GM18499 (cell line): ENCODE measurements around the gene JAKMIP1.
A peak's percentile ranks its signal among the peaks of the same experiment; 100 is the strongest.

ENCODE experiments used
- ATAC-seq: cut with Tn5 transposase; IDR thresholded peaks from one replicate; pipeline ENCODE4 v1.9.1; 2021; ENCODE audit warnings: moderate number of reproducible peaks; ENCODE audit not compliant: insufficient read depth, unreplicated experiment

Gene JAKMIP1

DNA sequence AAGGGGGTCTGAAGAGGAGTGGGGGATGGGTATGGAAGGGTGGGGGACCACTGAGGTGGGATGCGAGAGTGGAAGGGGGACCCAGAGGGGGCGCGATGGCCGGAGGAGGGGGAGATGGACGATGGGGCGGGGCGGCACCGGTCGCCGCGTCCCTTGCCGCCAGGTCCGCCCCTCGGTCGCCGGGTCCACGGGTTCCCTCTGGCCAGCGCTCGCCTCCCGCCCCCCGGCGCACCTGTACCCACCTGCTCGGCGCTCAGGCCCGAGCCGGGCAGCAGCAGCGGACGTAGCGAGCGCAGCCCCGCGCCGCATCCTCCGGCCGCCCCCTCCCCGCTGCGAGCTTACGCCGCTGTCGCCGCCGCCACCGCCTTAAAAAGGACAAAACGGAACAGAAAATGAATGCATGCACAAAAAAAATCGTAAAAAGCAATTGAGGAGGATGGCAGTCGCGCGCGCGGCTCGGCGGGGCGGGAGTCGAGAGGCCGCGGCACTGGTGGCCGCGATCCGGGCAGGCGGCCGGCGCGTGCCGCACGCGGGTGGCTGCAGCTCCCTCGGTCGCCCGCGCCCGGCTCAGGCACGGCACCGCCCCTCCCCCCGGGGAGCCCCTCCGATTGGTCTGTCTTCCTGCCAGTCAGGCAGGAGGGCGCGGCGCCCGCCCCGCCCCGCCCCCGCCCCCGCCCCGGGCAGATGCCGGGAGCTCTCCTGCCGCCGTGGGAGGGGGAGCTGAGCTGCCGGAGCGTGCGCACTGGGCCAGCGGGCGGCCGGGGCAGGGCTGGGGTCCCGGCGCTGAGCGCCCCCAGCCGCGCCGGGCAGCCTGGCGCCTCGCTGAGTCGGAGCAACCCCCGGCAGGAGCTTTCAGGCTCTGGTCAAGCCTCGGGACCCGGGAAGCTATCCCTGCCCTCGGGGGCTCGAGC lies at the start of gene JAKMIP1:
Gene JAKMIP1, minus strand, starts transcription at position 539 of the 911 bp plus-strand sequence. CDS start 87,699 bp downstream, outside the sequence.
- peak; percentile 54 for ATAC-seq

DNA sequence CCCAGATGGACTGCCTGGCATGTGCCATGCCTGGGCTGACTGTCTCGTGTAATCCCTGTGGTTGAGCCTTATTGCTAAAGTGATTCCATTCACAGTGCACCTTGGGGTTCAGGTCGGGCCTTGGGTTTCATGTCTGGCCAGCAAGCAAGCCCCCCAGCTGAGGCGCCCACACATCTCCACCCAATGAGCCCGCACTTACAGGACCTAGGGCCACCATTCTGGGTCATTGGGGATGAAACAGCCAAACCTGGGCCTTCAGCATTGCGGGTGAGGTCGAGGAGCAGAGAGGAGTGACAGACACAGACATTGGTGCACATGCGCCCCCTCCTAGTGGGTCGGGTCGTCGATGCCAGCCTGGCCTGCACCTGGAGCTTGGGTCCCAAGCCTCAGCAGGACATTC lies 48.0 kb upstream of the JAKMIP1 start:
- ATAC-seq = no peak

DNA sequence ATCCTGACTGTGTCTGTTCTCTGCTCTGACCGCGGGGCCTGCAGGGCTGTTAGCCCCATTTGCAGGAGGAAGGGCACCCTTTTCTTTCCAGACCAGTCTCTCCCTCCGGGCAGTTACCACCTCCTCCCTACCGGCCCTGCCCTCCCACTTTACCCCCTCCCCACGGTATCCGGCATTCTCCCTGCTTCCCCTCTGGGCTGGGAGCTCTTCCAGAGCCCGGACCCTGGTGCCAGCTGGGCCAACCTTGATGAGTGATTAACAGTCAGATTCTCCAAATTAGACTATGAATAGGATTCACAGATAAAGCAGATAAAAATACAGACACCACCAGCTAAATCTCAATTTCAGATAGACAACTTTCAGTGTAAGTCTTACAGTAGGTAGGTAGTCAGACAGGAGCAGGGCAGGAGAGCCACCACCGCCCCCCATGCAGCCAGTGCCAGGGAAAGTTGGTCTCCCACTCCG lies 45.9 kb upstream of the JAKMIP1 start:
- ATAC-seq = no peak

DNA sequence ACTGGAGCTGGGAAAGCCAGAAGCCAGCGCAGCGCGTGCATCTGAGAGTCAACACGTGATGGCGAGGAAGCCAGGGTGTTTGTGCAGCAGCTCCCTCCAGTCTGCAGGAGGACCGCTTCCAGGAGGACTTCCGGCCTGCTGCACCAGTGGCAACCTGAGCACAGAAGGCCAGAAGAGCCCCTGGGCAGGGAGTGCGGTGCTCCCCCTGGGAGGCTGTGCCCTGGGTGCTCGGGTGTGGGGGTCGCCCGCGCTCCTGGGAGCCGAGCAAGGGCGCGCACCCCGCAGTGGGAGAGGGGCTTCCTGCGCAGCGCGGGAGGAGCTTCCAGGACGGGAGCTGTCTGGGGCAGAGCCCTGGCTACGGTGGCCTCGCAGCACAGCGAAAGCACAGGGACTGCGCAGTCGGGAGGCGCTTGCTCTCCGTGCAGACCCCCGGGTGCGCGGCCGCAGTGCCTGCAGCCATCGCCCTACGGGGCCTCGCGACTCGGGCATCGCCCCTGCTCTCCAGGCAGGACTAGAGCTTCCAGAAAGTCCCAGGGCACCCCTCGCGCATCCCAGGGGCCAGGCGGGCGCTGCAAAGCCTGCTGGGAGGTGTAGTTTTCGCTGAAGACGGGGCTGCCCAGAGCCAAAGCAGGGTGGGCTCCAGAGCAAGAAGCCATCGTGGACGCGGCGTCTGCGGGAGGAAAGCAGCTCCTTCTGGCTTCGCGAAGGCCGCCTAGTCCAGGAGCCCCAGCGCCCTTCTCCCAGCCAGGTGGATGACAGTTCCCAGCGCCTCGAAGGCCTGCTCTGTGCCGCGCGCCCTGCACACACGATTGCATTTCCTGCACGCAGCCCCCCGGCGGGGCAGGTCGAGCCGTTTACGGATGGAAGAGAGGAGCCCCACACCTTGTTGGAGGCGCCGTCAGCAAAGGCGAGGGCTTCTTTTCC lies 45.2 kb upstream of the JAKMIP1 start:
- ATAC-seq = no peak

DNA sequence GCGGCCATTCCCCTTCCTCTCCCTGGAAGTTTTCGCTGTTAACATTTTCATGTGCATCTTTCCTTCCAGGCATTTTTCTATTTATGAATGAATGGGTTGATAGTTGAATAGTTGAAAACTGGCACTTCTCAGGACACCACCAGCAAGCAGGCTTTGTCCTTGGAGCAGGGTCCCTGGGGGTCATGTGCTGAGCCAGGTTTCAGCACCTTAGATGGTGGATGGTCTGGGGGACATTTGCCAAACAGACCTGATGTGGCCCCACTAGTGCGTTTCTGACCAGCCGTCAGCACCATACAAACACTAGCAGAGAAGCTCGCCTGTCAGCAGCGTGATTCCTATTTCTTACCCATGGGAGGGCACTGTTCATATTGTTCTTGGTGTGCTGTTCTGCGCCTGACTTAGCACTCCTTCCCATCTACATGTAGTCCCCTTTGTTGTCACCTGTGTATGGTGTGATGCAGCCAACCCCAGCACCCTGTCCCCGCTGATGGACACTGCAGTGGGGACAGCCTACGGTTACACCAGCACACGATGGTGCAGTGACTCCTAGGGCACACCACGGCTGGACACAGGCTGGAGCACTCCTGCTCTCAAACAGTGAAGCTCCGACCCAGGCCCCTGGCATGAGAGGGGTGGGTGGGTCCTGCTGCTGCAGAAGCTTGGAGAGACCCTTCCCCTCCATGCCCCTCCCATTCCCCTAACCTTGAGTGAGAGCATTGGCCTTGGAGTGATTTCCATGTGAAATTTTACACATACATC lies 42.1 kb upstream of the JAKMIP1 start:
- no peak for ATAC-seq

DNA sequence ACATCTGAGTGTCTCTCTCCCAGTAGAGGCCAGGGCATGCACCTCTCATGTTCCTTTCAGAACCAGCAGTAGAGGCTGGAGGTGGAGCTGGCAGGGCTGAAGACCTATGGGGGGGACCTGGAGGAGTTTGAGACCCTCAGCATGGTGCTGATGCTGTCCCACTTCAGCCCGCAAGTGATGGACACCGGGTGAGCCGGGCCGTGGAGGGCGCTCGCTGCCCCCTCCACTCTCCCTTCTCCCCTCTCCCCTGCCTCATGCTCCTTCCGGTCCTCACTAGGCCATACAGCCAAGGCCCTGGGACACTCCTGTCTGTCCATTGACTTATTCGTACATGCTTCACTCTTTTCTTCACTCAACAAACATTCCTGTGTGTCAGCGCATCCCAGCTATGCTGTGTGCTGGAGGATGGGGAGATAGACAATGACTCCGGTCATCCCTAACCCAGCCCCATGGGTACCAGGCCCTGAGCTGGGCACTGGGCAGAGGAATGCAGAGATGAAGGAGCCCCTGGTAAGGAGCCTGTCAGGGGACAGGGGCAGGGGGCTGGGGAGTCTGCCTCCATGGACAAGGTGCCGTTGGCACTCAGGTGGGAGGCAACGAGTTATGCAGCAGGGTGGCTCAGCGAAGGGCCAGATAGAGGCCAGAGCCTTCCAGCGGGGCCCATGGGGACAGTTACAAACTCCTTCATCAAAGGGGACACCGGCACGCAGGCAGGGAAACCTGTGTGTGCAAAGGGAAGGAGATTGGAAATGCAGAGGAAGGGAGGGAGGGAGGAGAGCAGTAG lies 40.9 kb upstream of the JAKMIP1 start:
- no peak for ATAC-seq

DNA sequence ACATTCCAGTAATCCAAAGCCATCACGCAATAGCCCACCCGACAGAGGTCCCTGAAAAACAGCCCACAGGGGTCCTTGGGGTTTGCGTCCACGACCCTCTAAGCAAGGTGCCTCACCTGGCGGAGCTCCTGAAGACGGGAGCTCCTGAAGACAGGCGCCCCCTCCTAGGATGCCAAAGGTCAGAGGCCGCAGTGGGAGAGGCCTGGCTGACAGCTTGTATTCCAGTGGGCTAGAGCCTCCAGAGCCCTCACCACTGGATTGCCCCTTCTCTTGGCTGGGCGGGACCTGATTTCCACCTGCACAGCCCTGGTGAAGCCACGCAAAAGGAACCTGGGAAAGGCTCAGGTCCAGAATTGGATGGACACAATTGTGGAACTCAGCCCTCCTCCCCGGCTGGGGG lies 39.6 kb upstream of the JAKMIP1 start:
- ATAC-seq = no peak

DNA sequence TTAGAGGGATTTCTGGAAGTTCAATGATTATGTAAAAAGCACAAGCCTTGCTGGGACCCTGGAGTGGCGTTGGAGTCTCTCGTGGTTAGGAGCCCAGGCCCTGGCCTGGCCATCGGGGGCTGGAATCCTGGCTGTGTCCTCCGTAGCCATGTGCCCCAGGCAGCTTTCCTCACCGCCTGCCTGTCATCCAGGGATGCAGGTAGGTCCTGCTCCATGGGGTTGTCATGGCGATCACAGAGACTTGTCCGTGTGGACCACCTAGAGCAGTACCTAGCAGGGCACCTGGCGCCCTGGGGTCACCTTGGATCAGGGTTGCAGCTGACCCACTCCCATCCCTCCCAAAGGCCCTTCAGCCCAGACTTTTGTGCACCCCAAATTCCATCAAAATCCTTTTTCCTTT lies 39.1 kb upstream of the JAKMIP1 start:
- no peak for ATAC-seq

DNA sequence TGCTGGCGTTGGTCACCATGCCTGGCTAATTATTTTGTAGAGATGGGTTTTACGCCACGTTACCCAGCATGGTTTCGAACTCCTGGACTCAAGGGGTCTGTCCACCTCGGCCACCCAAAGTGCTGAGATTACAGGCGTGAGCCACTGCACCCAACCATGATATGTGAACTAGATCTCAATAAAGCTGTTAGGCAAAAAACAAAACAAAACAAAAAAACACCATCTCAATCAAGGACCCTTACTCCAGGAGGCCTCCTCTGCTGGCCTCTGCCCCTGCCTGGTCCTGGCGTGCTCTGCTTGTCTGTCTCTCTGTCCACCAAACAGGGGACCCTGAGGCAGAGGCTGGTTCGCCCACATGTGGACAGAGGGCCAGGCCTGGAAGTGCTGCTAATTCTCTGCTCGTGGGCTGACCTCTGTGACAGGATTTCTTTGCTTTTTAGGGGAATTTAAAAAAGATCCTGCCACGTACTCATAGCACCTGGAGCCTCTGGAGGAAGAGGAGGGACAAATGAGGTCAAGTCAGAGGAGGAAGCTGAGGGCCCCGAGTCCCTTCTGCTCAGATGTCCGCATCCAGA lies 36.6 kb upstream of the JAKMIP1 start:
- no peak for ATAC-seq

DNA sequence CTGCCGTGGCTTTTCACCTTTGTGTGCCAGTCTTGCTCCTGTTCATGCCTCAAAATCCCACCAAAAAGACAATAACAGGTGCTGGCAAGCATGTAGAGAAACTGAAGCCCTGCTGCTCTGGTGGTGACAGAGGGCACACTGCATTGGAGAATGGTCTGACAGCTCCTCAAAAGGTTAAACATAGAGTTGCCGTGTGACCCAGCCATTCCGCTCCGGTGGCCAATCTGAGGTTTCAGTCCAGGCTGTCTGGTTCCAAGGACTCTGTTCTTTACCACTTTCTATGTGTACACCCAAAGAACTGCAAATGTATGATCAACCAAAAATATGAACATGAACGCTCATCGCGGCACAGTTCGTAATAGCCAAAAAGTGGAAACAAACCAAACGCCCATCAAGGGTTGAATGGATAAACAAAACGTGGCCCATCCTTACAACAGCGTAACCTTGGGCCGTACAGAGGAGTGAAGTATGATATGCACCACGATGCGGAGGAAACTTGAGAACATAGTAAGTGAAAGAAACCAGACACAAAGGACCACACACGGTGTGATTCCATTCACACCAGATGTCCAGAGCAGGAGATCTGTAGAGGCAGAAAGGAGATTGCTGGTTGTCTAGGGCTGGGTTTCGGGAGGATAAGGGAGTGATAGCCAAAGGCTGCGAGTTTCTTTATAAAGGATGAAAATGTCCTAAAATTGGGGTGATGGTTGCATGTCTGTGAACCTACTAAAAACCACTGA lies 35.7 kb upstream of the JAKMIP1 start:
- ATAC-seq = no peak

DNA sequence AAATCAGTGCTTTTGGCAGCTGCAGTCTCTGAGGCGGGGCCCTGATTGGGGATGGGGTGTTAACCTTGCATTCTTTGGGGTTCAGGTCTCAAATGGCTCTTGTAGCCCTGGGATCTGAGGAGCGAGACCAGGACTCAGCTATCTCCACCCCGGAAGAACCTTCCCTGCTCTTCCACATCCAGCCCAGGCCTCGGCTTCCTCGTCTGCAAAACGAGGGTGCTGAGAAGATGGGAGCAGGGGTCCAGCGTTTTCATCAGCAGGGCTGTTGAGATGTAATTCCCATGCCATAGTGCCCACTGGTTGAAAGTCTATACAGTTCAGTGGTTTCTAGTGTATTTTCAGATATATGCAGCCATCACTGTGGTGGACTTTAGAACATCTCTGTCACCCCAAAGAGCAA lies 34.7 kb upstream of the JAKMIP1 start:
- ATAC-seq = no peak

DNA sequence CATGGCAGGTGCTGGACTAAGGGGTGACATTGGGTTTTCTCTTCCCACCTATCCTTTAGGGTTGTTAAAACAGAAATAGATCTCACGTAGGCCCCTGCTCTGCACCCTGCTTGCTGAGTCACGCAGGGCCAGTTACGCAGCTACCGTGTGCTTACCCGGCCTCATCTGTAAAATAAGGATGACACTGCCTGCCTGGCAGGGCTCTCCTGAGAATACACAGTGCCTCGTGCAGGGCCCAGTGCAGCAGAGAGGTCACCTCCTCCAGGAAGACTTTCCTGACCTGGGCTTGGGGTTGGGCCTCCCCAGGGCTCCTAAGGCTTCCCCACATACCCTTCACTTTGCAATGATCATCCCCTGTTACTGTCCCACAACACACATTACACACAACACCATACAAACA lies 33.6 kb upstream of the JAKMIP1 start:
- no peak for ATAC-seq

DNA sequence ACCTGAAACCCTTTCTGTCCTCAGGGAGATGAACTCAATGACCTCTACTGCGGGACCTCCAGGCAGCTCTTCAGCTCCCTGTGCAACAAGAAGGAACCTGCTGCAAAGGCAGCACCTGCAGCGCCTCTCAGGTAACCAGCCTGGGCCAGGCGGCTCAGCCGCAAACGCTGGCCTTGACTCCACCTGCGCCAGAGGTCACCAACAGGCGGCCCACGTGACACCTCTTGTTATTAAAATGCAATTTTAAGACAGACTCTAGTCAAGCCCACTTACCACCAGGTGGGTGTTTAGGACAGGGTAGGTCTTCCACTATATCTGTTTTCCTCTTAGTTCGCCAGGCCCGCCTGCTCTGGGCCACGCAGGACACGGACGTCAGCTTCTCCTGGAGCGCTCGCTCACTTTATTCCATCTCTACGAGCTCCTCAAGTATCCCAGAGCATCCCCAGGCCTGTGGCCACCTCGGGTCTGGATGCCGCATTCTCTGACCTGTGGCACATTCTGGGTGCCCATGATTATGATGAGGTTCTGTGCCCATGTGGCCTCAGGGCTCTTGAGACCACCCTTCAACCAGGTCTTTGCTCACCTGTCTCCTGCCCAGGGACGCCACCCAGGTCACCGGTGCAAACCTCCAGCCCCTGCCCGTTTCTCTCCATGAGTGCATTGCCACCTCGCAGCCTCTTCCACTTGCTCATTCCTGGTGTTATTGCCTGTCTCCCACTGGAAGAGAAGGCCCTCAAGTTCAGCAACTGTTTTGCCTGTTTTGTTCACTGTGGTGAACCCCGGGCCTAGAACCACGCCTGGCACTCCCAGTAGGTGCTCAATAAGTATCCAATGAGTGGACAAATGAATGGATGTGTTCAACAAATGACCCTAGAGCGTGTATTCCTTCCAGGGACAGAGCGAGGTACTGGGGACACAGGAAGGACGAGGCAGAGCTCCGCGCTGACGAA lies 32.8 kb upstream of the JAKMIP1 start:
- no peak for ATAC-seq

DNA sequence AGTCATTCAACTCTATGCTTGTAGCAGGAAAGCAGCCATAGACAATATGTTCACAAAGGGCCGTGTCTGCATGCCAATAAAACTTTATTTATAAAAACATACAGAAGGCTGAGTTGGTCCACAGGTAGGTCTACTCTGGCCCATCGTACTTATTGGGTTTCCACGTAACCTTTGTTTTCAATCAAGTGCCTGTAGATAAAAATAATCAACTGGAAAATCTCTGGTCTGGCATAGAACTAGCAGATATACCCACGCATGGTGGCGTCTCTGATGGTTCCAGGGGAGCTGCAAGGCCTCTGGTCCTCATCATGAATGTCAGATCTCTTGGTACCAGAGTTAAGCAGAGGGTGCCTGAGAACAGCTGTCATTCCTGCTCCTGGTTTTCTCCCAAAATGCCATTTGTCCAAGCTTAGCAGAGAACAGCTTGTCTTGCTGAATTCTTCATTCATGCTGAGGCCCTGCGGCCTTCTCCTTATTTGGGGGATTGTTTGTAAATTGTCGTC lies 31.4 kb upstream of the JAKMIP1 start:
- ATAC-seq = no peak

DNA sequence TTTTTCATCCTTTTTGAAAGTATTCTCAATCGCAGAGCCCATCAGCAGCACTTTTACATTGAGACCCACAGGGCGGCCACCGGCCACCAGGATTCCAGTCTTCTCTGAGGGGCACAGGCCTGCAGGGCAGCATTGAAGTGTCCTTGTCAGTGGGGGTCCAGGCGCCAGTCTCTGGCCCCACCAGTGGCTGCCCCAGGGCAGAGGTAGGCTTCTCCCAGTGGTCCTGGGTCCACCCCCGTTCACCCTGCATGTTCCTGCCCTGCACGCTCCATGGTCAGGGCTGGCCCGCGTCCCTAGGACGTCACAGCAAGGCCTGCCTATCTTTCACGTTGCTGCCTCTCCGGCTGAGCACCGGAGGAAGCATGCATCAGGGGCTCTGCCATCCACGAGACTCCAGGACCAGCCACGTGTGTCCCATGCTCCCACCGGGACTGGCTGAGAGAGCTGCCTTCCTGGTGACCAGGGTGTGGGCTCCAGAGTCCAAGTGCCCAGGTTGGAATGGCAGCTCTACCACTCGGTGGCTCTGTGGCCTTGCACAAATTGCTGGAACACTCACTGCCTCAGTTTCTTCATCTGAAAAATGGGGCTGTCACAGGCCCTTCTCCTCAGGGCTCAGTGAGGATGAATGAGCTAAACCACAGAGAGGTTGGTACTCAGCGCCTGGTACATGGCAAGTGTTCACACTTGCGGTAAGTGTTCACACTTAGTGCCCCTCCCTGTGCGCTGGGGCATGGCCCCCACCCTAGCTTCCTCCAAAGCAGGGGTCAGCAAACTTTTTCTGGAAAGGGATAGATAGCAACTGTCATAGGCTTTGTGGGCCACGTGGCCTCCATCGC lies 30.7 kb upstream of the JAKMIP1 start:
- ATAC-seq = no peak

DNA sequence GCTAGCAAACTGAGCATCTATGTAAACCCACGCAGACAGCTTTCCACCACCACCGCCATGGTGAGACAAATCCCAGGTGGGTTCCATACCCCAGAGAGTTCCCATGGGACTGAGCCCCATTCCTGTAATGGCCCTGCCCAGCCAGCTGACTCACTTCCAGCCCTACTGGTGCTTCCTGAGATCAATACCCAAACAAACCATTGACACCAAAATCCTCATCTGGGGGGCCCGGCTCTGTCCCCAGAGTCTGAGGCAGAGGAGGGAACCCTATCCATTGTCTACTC lies 30.1 kb upstream of the JAKMIP1 start:
- no peak for ATAC-seq
